ENCODE measurements around the gene CHRNA1.

CHRNA1 gene

DNA sequence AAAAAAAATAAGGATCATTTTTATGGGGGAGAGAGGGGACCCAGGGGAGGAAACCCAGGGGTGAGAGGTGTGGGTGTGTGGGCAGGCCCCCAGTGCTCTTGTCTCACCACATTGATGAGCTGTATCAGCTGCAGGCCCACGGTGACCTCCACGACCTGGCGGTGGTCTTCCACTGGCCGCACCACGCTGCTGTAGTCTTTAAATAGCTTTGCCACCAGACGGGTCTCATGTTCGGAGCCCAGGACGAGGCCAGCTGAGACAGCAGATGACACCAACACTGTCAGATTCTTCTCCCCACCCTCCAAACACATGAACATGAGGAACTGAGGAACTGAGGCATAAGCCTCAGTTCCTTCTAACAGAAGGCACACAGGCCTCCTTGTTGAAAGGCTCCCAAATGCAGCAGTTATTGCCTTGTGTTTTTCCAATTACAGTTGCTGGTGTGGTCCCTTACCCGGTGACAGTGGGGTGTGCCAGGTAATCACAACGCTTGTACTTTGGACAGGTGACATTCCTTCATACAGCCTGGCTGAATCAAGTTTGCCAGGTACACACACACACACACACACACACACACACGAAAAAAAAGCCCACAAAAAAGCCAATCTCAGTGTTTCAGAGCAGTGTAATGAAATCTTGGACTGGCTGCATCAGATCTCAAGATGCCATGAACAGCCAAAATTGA is 4.7 kb downstream of the CHRNA1 start:
- DNase-seq, result no peak

GRCh38 chr2:174756743-174757142 is 7.5 kb downstream of the CHRNA1 start:
- DNase-seq, result no peak

- DNase-seq, result peak; percentile 53 to 55
Measured at GRCh38 chr2:174753038-174753633, 11.1 kb downstream of the CHRNA1 start.

GRCh38 chr2:174752403-174753037 is 11.8 kb downstream of the CHRNA1 start:
- DNase-seq, result peak in 1 of 2 donors; percentile 54

DNA sequence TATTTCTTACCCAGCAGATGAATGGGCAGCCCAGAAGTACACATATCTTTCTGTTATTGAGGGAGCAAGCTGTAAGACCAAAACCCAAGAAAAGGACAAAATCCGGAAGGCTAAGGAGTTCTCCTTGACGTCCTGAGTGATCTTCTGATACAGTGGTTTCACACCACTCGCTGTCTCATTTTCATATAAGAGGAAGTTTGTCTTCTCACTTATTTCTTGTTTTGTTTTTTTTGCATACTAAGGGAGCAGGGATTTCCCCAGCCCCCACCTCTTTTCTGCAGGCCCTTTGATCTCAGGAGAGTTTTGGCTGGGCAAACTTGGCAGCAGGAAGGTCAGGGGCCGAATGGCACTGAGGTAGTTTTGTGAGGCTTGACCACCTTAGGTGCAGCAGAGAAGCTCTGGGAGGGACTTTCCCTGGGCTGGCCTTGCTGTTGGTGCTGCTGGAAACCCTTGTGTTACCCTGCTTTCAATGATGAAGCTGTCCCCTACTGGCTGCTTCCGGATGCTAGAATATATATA is 13.3 kb downstream of the CHRNA1 start:
- DNase-seq, result peak; percentile 31 to 66

DNA sequence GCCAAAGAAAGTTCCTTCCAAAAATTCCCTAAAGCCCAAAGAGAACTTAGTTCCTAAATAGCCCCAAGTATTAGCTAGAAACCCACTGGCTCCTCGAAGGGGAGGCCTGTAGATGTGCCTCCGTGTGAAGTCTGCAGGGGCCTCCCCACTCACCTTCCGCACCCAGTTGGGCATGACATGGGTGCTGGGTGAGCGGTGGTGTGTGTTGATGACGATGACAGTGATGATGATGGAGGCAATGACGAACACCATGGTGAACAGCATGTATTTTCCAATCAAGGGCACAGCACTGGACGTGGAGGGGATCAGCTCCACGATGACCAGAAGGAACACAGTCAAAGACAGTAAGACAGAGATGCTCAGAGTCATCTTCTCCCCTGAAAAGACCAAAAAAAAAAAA is 14.5 kb downstream of the CHRNA1 start:
- peak in 1 of 2 donors; percentile 11 for DNase-seq

GRCh38 chr2:174748948-174749347 is 15.3 kb downstream of the CHRNA1 start:
- DNase-seq, result peak; percentile 63 to 79

GRCh38 chr2:174745142-174745541 is 19.1 kb downstream of the CHRNA1 start:
- no peak for DNase-seq

DNA sequence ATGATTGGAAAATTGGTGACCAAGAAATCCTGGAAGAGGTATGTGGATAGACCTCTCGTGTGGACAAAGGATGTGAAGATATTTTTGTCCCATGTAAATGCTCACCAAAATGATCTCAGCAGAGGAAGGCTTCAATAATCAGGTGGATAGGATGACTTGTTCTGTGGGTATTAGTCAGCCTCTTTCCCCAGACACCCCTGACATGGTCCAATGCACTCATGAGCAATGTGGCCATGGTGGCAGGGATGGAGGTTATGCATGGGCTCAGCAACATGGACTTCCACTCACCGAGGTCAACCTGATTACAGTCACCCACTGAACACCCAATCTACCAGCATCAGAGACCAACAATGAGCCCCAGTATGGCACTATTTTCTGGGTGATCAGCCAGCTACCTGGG is 20.2 kb downstream of the CHRNA1 start:
- no peak for DNase-seq

DNA sequence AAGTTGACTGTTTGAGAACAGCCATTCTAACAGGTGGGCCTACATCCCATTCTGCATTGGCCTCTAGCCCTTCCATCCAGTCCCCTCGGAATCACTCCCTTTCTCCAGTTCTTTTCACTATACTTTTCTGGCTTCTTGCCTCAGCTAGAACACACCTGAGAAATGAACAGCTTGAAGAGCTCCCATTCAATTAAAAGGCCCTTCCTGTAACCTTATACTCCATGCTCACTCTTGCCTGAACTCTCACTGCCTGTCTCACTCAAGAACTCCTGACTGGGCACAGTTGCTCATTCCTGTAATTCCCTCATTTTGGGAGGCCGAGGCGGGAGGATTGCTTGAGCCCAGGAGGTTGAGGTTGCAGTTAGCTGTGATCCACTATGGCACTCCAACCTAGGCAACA is 23.6 kb downstream of the CHRNA1 start:
- DNase-seq, result no peak

DNA sequence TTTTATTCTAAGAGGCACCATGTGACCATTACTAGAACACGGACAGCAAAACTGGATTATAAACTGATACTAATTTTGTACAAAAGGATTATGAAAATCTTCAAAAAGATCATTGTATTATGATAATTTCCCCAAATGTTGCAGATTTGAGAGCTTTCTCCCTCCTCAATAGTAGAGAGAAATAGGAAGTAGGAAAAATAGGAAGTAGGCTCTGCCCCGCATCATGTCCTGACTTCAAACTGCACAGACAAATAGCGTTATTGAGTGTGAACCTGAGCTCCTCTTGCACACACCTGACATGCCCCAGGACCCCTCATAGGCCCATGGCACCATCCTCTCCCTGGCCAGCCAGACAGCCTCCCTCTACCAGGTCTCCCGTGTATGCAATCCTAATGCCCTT is 25.4 kb downstream of the CHRNA1 start:
- no peak for DNase-seq

DNA sequence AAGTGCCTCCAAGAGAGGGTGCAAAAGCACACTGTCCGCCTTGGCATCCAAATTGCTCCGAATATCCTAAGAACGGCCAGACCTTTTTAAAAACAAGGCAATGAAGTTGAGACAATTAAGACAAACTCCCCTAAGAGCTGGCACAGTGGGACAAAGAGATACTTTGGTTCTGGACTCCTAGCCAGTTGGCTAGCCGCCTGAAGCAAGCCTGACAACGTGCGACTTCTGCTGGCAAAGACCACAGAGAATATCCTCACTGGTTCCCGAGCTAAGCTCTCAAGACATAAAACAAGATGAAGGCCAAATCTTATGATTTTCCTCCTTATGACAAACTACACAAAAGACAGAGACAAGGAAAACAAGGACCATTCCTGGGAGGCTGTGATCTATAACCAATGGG is 32.7 kb downstream of the CHRNA1 start:
- no peak for DNase-seq

DNA sequence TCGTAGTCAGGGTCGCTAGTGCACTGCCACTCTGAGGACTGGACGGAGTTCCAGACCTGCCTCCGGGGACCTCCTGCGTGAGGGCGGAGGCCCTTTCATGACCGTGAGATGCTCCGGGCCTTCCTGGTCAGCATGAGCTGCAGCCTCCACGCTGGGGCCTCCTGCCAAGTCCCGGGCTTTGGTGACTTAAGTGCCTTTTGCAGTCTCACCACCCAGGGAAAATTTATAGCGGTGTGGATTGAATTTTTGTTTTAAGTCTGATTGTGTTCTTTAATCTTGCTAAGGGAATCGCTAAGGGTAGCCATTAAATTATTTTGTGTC is 33.6 kb downstream of the CHRNA1 start:
- DNase-seq, result no peak

GRCh38 chr2:174729797-174730697 is 34.2 kb downstream of the CHRNA1 start:
- peak in 1 of 2 donors; percentile 48 for DNase-seq

DNA sequence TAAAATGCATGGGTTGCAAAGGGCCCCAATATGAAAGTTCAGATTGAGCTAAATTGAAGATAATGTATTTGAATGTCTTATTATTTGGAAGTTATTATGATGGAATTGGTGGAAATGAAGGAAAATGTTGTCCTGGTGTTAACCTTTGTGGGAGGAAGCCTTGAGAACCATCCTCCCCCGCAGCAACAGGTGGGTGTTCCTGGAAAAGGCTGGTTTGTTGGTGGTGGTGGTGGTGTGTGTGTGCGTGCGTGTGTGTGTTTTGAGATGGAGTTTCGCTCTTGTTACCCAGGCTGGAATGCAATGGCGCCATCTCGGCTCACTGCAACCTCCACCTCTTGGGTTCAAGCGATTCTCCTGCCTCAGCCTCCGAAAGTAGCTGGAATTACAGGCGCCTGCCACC is 36.2 kb downstream of the CHRNA1 start:
- no peak for DNase-seq

- no peak for DNase-seq
Measured at GRCh38 chr2:174726212-174726611, 38.1 kb downstream of the CHRNA1 start.

DNA sequence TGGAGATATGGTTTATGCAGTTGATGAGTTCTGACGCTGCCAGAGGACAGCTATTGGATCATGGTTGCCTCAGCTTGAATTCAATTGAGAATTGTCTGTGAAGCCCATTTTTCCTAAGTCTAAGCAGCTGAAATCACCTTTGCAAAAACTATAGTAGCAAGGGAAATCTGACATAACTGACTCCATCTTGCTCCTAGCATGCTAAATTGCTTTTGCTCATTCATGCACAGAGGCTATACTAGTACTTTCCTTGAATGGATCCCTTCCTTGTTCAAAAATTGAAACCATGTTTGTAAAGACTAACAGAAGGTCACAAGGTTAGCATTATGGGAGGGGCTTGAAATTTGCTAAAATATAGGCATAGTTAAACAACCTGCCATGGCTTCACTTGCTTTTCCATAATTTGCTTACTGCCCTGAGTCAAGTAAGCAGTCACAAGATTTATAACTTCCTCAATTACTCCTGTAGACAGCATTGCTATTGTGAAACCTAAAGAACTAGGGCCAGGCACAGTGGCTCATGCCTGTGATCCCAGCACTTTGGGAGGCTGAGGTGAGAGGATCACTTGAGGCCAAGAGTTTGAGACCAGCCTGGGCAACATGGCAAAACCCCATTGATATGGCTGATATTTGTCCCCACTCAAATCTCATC is 41.2 kb downstream of the CHRNA1 start:
- no peak for DNase-seq

DNA sequence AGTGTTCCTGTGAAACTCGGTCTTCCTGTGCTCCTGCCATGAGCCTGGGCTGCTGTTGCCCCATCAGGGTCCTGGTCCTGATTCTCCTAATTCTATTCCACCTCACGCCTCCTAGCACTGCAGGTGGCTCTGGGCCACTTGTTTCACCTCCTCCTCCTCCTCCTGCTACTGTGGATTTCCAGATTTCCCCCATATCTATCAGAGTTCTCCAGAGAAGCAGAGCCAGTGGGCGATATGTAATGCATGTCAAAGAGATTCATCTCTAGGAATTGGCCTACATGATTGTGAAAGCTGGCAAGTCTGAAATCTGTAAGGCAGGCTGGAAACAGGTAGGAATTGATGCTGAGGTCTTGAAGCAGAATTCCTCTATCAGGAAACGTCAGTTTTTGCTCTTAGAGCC is 45.3 kb downstream of the CHRNA1 start:
- no peak for DNase-seq

- no peak for DNase-seq
Measured at GRCh38 chr2:174718591-174718990, 45.7 kb downstream of the CHRNA1 start.

- DNase-seq, result no peak
Measured at GRCh38 chr2:174717916-174718315, 46.4 kb downstream of the CHRNA1 start.

- DNase-seq, result peak in 1 of 2 donors; percentile 45
Measured at GRCh38 chr2:174717273-174717672, 47.0 kb downstream of the CHRNA1 start.

DNA sequence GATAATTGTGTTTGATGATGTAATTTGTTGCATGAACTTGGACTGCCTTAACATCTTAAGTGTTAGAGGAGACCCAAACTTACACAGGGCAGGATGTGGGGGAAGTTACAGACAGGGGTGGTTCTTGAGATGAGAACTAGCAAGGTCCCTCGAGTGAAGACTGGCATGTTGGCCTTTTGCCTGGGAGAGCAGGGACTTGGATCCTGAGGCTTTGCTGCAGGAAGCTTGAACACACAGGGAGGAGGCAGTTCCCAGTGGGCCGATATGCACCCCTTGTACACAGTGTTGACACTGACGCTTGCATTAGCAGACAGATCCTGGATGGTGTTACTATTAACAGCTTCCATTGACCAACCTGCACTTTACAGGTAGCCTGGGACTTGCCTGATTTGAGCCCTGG is 47.5 kb downstream of the CHRNA1 start:
- no peak for DNase-seq

GRCh38 chr2:174713686-174714085 is 50.6 kb downstream of the CHRNA1 start:
- no peak for DNase-seq

Measured in CD4-positive, alpha-beta T cell treated with Interferon alpha-2 for 1 hour (primary cell).